ENCODE data around the gene PRSS48.

Gene PRSS48

DNA sequence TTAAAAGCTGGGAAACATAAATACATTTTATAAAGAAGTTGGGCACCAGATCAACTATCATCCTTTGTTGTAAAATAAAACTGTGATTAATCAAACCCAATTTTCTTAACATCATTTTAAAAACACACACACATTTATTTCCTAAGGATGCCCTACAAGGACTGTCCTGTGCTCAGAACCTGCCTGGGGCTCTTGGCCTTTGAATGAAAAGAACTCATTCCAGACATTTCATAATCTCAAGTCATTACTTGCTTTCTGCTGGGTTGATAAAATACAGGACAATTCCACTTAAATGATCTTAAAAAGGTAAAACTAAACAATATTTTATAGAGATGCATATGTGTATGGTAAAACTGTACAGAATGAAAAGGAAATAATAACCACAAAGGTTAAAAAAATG, 45.6 kb downstream of the PRSS48 start:
- TF ChIP-seq, protein P1, sequence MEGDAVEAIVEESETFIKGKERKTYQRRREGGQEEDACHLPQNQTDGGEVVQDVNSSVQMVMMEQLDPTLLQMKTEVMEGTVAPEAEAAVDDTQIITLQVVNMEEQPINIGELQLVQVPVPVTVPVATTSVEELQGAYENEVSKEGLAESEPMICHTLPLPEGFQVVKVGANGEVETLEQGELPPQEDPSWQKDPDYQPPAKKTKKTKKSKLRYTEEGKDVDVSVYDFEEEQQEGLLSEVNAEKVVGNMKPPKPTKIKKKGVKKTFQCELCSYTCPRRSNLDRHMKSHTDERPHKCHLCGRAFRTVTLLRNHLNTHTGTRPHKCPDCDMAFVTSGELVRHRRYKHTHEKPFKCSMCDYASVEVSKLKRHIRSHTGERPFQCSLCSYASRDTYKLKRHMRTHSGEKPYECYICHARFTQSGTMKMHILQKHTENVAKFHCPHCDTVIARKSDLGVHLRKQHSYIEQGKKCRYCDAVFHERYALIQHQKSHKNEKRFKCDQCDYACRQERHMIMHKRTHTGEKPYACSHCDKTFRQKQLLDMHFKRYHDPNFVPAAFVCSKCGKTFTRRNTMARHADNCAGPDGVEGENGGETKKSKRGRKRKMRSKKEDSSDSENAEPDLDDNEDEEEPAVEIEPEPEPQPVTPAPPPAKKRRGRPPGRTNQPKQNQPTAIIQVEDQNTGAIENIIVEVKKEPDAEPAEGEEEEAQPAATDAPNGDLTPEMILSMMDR (IDR thresholded peaks at IDR 0.05; ENCODE audit: low read depth, low read length, missing control alignments) = no peak
- in situ Hi-C loops (cut with HindIII; ENCODE audit: low pct_ligation_motif_present, low sequenced_read_pairs) = no loop called here
- no peaks in the 10 kb centered on the region for H3K27me3 ChIP-seq (replicated peaks)
- no peak for DNase-seq
- no peaks in the 10 kb centered on the region for H3K36me3 ChIP-seq (replicated peaks)
- no peak overlapping the region for H3K27ac ChIP-seq
- H3K4me3 ChIP-seq (ENCODE audit: low read depth, low read length) = no peak overlapping the region

DNA sequence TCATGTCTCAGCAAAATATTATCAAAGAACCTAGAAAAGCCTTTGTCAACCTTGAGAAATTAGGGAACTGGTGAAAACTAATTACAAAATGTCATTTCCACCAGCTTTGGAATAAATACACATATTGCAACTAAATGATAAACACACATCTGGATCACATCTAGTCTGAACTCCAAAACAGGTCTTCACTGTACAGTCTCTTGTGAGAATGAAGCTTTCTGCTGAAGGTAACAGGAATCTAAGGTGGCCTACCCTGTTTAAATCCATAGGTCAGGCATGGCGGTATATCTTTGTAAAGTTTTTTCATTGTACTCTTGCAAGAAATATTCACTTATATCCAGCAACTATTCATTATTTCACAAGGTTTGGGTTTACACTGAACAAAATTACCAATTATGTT, 46.7 kb downstream of the PRSS48 start:
- Histone ChIP-seq H3K36me3 (replicated peaks) (no peaks in the 10 kb centered on the region), H3K27me3 (replicated peaks) (no peaks in the 10 kb centered on the region), H3K27ac (no peak overlapping the region), H3K4me3 (ENCODE audit: low read depth, low read length) (no peak overlapping the region)
- DNase-seq = no peak
- TF ChIP-seq, protein P1 (IDR thresholded peaks at IDR 0.05; ENCODE audit: low read depth, low read length, missing control alignments) = no peak
- in situ Hi-C loops (cut with HindIII; ENCODE audit: low pct_ligation_motif_present, low sequenced_read_pairs) = no loop called here

DNA sequence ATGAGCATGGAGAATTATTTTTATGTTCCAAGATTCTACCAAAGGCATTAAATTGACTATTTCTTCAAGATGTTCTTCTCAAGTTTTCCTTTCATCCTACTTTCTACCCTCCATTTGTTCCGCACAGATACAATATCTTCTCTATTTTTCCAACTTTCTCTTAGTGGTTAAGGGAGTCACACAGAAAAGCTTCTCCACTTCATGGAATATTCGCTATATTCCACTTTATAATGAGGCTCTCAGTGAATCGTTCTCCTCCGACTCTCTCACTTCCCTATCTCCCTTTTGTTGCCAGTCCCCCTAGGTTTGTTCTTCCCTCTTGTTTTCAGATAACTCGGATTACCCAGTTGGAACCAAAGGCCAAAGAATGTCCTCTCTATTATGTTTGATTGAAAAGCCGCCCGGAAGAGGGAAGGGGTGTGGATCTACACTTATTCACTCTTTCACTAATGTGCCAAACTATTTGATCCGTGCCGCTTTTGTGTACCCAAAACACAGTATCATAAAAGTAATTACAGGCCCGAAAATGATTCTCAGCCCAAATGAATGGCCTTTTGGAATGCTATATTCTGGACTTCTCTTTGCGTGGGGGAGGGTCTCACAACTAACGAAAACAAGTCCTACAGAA, 47.3 kb downstream of the PRSS48 start:
- H3K36me3 ChIP-seq (replicated peaks) = no peaks in the 10 kb centered on the region
- in situ Hi-C loops (cut with HindIII; ENCODE audit: low pct_ligation_motif_present, low sequenced_read_pairs) = no loop called here
- peak overlapping the region; percentile 71 for H3K4me3 ChIP-seq (ENCODE audit: low read depth, low read length)
- TF ChIP-seq, protein P1 (IDR thresholded peaks at IDR 0.05; ENCODE audit: low read depth, low read length, missing control alignments) = no peak
- H3K27me3 ChIP-seq (replicated peaks) = no peaks in the 10 kb centered on the region
- no peak for DNase-seq
- H3K27ac ChIP-seq = no peak overlapping the region

DNA sequence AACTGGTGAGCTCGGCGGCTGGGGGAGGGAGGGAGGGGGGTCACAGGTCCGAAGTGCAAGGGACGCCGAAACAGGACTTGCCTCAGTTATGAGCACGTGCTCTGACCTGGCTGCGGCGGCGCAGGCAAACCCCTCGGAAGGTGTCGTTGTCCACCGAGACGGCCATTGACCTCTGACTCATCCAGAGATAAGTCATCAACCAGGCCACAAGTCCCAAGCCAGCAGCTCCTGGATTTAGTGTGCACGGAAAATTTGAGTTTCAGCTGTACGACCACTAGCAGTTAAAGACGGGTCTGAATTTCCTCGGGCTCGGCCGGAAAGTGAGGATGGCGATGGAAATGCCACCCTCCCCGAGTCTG, 47.8 kb downstream of the PRSS48 start:
- H3K27me3 ChIP-seq (replicated peaks) = no peaks in the 10 kb centered on the region
- TF ChIP-seq, protein P1 (IDR thresholded peaks at IDR 0.05; ENCODE audit: low read depth, low read length, missing control alignments) = no peak
- peak; percentile 46 for DNase-seq
- H3K4me3 ChIP-seq (ENCODE audit: low read depth, low read length) = peak overlapping the region; percentile 71
- no peaks in the 10 kb centered on the region for H3K36me3 ChIP-seq (replicated peaks)
- H3K27ac ChIP-seq = no peak overlapping the region
- in situ Hi-C loops (cut with HindIII; ENCODE audit: low pct_ligation_motif_present, low sequenced_read_pairs) = no loop called here

DNA sequence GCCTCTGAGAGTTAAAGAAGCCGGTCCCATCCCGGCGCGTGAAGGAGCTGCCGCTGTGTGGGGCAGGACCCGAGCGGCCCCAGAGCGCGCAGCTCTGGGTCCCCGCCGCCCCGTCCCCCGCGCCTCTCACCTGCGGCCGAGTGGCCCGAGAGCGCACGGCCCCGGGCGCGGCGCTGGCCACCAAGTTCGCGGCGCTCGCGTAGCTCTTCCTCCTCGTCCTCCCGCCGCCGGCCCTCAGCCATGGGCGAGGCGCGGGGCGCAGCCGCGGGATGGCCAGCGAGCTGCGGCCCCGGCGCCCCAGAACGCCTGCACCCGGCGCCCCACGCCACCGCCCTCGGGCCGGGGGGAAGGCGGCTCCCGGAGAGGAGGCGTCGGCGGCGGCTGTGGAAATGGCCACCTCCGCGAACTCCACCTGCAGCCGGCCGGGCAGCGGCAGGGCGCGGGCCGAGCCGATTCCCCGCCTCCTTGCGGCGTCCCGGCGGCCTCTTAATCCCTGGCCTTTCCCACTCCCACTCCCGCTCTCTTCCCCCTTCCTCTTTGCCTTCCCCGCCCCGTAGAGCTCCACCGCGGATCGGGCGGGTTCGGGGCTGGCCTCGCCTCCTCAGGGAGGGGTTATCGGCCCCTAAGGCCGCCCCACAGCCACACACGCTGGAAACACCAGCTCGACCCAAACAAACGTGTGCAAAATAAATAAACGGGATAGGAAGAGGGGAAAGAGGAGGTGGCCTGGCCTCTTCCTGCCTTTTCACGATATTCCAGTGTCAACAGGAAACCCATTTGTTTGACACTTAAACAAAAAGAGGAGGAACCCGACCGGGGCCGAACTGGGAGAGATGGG, 48.4 kb downstream of the PRSS48 start, which contains the start of gene SH3D19:
Gene SH3D19 (minus strand): TSS at position 495 of the 838 bp plus-strand sequence. CDS start 253 bp downstream, at position 242.
- H3K4me3 ChIP-seq (ENCODE audit: low read depth, low read length) = peak within 1 kb of the TSS; percentile 71
- TF ChIP-seq, protein P1 (IDR thresholded peaks at IDR 0.05; ENCODE audit: low read depth, low read length, missing control alignments) = no peak
- no peaks in the 10 kb centered on the region for H3K36me3 ChIP-seq (replicated peaks)
- peak; percentile 13 for DNase-seq
- H3K27me3 ChIP-seq (replicated peaks) = no peaks in the 10 kb centered on the region
- no peak within 1 kb of the TSS for H3K27ac ChIP-seq
- in situ Hi-C loops (cut with HindIII; ENCODE audit: low pct_ligation_motif_present, low sequenced_read_pairs) = no loop called here
